Measurements from ENCODE around the gene IKBIP.

GRCh38 chr12:98660521-98660920 is 15.9 kb upstream of the IKBIP start:
- TF ChIP-seq EP300 (IDR thresholded peaks at IDR 0.05): no peak
- TF ChIP-seq CTCF (IDR thresholded peaks at IDR 0.05): no peak
- TF ChIP-seq POLR2A (IDR thresholded peaks at IDR 0.05): no peak
- no peak for TF ChIP-seq POLR2AphosphoS5 (IDR thresholded peaks at IDR 0.05)

Data from sigmoid colon (tissue), 4 donors.